ENCODE results near the gene CPNE8.

DNA sequence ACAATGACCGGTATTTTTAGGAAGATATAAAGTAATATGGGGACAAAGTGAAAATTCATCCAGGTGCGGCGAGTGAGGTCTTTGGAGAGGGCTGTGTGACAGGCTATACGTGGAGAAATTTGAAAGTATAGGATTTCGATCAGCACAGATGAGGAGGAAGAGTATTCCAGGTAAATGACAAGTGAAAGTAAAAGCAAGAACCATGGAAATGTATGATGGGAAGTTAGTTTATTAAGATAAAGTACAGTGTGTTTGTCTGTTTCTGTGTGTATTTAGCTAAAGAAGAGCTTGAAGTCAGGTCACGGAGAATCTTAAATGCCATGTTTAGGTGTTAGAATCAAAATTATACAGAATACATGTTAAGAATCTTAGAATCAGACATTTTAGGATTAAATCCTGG lies 239.0 kb downstream of the CPNE8 start:
- no peak for TF ChIP-seq POLR2A (IDR thresholded peaks at IDR 0.05)
- TF ChIP-seq, protein P1, sequence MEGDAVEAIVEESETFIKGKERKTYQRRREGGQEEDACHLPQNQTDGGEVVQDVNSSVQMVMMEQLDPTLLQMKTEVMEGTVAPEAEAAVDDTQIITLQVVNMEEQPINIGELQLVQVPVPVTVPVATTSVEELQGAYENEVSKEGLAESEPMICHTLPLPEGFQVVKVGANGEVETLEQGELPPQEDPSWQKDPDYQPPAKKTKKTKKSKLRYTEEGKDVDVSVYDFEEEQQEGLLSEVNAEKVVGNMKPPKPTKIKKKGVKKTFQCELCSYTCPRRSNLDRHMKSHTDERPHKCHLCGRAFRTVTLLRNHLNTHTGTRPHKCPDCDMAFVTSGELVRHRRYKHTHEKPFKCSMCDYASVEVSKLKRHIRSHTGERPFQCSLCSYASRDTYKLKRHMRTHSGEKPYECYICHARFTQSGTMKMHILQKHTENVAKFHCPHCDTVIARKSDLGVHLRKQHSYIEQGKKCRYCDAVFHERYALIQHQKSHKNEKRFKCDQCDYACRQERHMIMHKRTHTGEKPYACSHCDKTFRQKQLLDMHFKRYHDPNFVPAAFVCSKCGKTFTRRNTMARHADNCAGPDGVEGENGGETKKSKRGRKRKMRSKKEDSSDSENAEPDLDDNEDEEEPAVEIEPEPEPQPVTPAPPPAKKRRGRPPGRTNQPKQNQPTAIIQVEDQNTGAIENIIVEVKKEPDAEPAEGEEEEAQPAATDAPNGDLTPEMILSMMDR (IDR thresholded peaks at IDR 0.05), result no peak
